ENCODE results near the gene COL4A3. TPM values are rescaled to one million over a fixed set of nuclear protein-coding genes. Genes with fewer than 3 reads are reported as not detected.
"Not testable (repeated sequence)": the region's sequence is repeated elsewhere in the genome, so short reads cannot be mapped to it uniquely, and the experiment has no call there.

The COL4A3 gene
- total RNA-seq, 1 donor from 2014 or later = not detected

- DNase-seq (ENCODE audit: extremely low read depth, low read depth, low spot score) = no peak
Observed at GRCh38 chr2:227154986-227155774, 9.2 kb upstream of the COL4A3 start.

- DNase-seq (ENCODE audit: extremely low read depth, low read depth, low spot score) = no peak
Observed at GRCh38 chr2:227160164-227160563, 4.3 kb upstream of the COL4A3 start.

GRCh38 chr2:227161947-227162346 lies 2.5 kb upstream of the COL4A3 start:
- no peak for DNase-seq (ENCODE audit: extremely low read depth, low read depth, low spot score)

GRCh38 chr2:227163485-227163997 lies 883 bp upstream of the COL4A3 start:
- no peak for DNase-seq (ENCODE audit: extremely low read depth, low read depth, low spot score)

- no peak for DNase-seq (ENCODE audit: extremely low read depth, low read depth, low spot score)
Observed at GRCh38 chr2:227164763-227165291, 403 bp downstream of the COL4A3 start.

DNA sequence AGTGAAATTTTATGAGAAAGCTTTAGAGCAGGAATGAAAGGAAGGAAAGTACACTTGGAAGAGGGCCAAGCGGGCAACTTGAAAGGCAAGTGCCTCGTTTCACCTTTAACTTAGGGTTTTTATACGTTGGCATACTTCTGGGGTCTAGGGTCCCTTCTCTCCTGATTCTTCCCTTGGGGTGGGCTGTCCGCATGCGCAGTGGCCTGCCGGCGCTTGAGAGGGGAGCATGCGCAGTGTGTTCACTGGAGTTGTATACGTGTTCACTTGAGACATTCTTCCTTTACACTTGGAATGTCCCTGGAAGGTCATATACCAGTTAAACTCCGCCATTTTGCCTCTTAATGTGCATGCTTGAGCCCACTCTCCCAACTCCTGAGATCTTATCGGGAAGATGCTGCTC lies 7.4 kb downstream of the COL4A3 start:
- not testable (repeated sequence) for DNase-seq (ENCODE audit: extremely low read depth, low read depth, low spot score)

DNA sequence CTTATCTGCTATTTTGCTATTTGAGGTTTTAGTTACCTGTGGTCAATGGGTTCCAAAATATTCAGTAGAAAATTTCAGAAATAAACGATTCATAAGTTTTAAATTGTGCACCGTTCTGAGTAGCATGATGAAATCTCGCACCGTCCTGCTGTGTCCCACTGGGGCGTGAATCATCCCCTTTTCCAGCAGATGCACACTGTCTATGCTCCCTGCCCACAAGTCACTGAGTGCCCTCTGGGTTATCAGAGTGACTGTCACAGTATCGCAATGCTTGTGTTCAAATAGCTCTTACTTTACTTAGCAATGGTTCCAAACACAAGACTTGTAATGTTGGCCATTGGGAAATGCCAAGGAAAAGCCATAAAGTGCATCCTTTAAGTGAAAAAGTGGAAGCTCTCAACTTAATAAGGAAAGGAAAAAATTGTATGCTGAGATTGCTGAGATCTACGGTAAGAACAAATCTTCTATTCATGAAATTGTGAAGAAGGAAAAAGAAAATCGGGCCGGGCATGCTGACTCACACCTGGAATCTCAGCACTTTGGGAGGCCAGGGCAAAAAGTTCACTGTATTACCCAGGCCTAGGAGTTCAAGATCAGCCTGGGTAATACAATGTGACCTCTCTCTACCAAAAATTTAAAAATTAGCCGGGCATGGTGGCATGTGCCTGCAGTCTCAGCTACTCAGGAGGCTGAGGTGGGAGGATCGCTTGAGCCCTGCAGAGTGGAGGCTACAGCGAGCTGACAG lies 13.3 kb downstream of the COL4A3 start:
- DNase-seq (ENCODE audit: extremely low read depth, low read depth, low spot score) = no peak

DNA sequence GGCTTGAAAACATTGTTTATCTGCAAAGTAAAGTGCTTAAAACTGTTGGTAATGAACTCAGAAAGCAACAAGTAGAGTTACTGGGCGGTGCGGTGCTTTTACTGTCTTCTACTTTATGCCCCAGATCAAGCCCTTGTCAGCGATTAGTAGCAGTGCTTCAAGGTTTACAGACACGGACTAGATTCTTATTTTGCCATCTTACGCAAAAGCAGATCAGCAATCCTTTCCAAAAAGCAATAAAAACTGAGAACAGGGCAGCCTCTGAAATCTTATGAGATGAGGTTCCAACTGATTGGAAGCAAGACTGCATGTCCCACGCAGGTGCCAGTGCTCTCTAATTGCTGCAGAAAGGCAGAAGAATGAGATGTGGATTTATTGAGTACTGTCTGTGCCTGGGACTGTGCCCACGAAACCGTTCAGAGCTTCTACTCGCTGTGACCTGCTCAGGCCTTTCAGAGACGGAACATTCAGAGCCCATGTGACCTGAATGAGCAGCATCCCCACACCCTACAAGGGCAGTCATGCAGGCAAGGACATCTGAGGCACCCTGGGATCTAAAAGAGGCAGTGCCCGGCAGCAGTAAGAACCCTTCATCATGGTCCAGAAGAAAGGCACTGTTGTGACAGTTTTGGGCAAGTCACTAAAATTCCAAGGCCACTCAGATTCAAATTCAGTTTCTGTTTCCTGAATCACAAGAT lies 15.7 kb downstream of the COL4A3 start:
- DNase-seq (ENCODE audit: extremely low read depth, low read depth, low spot score) = no peak

- DNase-seq (ENCODE audit: extremely low read depth, low read depth, low spot score) = no peak
Observed at GRCh38 chr2:227180770-227181169, 16.3 kb downstream of the COL4A3 start.

GRCh38 chr2:227182765-227183164 lies 18.3 kb downstream of the COL4A3 start:
- DNase-seq (ENCODE audit: extremely low read depth, low read depth, low spot score) = no peak

DNA sequence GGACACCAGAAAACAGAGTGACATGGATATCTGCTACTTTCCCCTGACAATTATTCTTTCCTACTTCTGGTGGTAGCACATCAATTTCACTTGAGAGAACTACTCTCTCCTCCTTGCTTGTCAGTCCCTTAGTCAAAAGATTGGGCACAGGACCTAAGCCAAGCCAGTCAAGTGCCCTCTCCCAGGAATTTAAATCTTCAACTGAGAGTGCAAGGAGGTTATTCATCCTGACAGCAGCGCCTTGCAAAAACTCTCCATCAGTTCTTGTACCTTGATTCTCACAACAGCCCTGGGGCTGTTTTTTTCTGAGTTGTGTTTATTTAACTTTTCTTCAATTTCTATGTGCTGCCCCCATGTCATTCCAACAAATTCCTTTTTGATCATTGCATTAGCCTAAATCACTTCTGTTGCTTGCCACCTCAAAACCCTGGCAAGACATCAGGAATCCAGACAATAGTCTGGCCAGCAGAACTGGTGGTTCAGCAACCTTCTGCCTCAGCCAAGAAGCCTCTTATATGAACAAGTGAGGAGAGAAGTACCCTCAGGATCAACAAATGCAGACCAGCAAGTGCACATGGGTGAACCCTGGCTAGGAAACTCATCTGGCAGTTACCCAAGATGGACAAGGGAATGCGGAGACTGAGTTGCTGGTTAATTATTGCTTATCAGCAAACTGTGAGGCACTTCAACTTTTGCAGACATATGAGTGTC lies 19.4 kb downstream of the COL4A3 start:
- no peak for DNase-seq (ENCODE audit: extremely low read depth, low read depth, low spot score)

- DNase-seq (ENCODE audit: extremely low read depth, low read depth, low spot score) = no peak
Observed at GRCh38 chr2:227185615-227186232, 21.3 kb downstream of the COL4A3 start.

- no peak for DNase-seq (ENCODE audit: extremely low read depth, low read depth, low spot score)
Observed at GRCh38 chr2:227186751-227187150, 22.3 kb downstream of the COL4A3 start.

- no peak for DNase-seq (ENCODE audit: extremely low read depth, low read depth, low spot score)
Observed at GRCh38 chr2:227188292-227188691, 23.9 kb downstream of the COL4A3 start.

DNA sequence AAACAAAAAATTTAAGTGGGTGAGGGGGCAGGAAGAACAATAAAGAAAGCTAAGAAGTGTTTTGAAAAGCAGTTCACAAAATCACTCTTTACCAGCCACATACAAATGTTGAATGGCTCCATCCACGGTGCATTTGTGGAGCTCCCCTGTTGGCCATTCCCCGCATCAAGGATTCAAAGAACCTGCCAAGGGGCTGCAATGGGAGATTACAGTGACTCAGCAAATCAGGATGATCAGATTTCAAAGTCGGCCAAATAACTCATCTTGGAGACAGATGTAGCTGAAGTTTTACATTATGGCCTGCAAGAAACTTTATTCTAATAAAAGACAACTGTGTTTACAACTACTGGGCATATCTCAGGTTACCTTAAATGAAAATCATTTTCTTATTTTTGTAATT lies 26.9 kb downstream of the COL4A3 start:
- no peak for DNase-seq (ENCODE audit: extremely low read depth, low read depth, low spot score)

GRCh38 chr2:227192491-227192890 lies 28.1 kb downstream of the COL4A3 start:
- DNase-seq (ENCODE audit: extremely low read depth, low read depth, low spot score) = no peak

DNA sequence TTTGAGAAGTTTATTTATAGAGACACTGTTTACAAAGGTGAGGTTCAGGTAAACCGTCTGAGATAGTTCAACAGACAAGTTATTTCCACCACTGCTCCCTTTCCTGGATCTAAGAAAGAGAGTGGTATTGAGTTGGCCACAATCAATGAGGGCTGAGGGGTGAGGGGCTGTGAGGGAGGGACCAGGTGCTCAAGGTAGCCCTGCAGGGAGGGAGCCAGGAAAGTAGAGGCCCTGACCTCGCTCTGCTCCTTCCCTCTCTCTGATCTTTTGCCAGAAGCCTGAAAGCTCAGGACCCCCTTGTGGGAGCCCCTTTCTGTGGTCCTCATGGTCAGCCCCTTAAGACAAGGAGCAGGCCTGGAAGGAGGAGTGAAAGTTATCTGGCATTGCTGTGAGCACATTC lies 29.8 kb downstream of the COL4A3 start:
- no peak for DNase-seq (ENCODE audit: extremely low read depth, low read depth, low spot score)

DNA sequence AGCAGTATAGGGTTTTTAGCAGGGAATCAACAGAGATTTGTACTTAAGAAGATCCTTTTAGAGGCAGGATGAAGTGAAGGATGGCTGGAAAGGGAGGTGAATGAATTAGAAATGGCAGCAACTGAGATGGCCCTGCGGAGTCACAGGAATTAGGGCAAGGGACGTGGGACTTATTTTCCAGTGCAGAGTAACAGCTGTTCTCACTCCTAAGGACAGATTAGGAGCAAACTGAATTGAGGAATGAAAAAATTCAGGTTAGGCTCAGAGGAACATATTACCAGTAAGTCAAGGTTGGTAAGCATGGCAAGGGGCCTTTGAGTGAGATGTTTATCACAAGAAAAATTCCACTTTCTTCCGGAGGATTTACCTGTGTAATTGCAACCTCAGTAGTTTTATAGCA lies 34.4 kb downstream of the COL4A3 start:
- no peak for DNase-seq (ENCODE audit: extremely low read depth, low read depth, low spot score)

DNA sequence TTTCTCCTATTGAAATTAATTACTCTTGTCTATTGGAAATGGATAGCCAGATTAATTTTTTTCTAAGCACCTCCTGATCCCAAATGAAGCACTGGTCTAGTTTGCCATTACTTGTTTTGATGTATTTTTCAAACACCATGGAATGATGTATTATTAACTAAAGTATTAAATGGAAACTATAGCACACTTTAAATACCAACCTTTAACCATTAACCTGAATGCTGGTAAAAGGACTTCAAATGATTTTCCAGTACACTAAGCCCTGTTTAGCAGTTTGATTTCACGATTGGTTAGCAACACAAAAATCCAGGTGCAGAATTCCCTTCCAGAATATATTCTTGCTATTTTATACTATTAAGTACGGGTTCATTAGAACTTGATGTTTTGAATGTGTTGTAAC lies 37.3 kb downstream of the COL4A3 start:
- no peak for DNase-seq (ENCODE audit: extremely low read depth, low read depth, low spot score)

DNA sequence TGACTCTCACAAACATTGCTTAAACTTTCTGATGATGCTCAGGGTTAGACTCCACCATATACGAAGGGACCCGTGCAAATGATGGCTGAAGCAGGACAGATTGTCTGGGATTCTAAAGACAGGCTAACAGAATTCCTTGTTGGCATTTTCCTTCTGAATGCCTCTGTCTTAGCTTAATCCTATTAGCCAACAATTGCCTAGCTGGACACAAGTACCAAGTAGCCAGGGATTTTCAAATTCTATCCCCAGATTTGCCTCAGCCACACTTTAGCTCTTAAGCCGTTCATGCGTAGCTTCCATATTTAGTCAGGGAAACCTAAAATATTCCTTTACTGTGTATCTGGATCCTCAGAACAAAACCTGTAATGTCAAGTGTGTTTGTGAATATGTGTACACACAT lies 40.0 kb downstream of the COL4A3 start:
- DNase-seq (ENCODE audit: extremely low read depth, low read depth, low spot score) = no peak

All from glomerular endothelial cell (primary cell).